T-helper 1 cell treated with Interleukin-12 subunit alpha and Interleukin-12 subunit beta and Interleukin-4 antibody, amounts not matched to agents 30 ng/mL and 1 ng/mL, for 36 hours (primary cell): Measurements from ENCODE around the gene TFAP2A. TPM values are rescaled to one million over a fixed set of nuclear protein-coding genes. Genes with fewer than 3 reads are reported as not detected.

Experiments used
- intact Hi-C: fragments of 100-400 bp; cut with micrococcal nuclease; formaldehyde crosslinking; loops from one replicate; pipeline ENCODE4 v1.15.1; 2024
- total RNA-seq: library from RNA; stranded (reverse); gene quantifications from 2 replicates; pipeline ENCODE4 v1.2.3, GENCODE V29; 2022

Gene TFAP2A
- total RNA-seq, 1 donor from 2014 or later = 0.22 TPM

DNA sequence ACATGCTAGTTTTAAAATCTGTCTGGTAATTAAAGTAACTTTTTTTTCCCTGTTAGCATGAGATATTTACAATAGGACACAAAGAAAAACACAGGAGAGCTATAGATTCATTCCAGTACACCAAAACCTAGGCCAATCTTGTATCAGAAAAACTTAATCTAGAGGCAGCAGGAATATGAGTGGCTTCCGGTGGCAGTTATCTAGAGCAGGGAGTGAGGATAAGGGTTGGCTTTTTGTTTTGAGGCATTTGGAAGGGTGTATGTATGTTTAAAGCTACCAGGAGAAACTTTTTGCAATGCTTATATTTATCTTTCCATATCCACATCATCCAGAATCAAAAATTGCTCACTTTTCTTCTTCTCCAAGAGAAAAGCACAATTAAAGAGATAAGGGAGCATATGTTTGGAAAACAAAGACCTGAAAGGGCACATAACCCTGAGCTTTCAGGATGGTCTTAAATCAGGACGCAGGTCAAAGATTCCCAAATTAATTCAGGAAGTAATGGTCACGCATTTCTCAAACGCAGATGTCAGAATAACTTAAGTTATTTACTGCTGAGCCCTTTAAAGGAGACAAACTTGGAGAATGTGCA lies 13.1 kb downstream of the TFAP2A start:
- intact Hi-C loops = loop anchor here (5.0 kb wide), 2 partner anchors 126 to 1136 kb away; partner anchors contain the start of gene TMEM170B

DNA sequence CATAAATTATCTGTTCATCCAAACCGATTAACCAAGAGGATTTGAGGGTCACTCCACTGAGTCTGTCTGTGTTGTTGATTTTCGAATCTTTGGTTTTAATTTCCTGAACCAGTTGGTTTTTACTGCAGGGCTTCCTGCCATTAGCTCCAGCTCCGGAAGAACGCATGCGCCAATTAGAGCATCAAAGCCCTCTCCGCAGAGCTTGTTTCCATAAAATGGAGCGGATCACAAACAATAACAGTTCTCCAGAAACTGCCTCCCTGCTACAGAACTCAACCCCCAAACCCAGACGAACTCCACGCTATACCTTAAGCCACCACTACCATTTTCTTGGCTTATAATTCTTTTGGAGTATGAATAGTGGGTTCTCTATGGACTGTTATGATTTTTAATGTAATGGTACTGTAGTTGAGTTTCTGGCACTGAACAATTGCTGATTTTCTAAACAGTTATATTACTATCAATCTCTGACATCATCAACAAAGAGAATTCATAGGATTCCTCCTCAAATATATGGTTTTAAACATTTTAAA lies 13.8 kb downstream of the TFAP2A start:
- intact Hi-C loops = loop anchor here (5.0 kb wide), 2 partner anchors 126 to 1136 kb away; partner anchors contain the start of gene TMEM170B

DNA sequence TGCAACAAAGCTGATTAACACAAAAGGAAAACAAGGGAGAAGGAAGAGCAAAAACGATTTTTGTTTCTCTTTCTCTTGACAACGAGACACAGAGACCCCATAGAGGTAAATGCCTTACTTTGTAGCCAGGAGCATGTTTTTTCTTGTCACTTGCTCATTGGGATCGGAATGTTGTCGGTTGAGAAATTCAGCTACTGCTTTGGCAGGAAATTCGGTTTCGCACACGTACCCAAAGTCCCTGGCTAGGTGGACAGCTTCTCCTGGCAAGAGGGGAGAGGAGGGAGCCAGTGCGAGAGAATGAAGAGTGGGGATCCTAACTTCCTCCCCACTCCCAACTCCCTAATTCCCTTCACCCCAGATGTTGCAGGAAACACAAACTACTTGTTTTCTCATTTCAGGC lies 14.5 kb downstream of the TFAP2A start:
- intact Hi-C loops = loop anchor here (5.0 kb wide), 2 partner anchors 127 to 1137 kb away; partner anchors contain the start of gene TMEM170B

DNA sequence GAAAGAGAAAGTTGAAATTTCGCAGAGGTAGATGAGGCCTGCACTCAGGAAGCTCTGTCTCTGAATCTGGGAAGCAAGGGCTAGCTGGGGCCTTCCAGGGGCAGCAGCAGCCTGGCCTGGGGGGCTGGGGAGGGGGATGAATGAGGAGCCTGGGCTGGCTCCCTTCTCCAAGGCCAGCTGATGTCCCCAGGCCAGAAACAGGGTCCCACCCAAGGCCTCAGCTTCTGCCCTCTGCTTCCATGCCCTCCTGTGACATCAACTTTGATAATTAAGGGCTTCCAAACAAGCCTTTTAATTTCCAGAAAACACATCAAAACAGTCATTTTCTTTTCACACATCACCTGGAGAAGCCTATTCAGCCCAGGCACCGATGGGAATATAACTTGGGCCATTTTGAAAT lies 15.4 kb downstream of the TFAP2A start:
- intact Hi-C loops = no loop called here

DNA sequence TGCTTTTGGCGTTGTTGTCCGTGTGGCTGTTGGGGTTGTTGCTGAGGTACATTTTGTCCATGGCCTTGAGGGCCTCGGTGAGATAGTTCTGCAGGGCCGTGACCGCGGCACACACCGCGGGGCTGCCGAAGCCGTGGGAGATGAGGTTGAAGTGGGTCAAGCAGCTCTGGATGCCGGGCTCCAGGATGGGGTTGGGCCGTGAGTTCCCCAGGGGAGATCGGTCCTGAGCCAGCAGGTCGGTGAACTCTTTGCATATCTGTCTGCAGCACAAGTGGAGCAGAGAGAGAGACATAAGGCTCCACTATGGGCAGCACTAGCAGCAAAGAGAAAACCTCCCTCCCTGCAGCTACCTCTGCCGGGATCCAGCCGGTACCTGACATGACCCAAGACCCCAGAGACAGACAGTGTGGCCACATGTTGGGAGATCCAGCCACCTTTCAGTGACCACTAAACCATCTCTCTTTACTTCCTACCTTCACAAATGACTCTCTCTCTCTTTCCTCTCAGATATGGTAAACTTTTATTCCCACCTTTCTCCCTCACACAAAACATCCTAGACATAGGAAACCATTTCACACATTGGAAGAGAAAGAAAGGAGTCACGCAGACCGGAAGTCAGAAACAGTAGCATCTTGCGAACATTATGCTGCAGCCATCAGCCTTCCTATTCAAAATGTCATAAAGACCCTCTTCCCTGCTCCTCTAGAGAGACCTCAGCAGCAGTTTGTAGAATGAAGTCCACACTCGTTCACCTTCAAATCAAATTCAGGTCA lies 16.2 kb downstream of the TFAP2A start:
- intact Hi-C loops = no loop called here

DNA sequence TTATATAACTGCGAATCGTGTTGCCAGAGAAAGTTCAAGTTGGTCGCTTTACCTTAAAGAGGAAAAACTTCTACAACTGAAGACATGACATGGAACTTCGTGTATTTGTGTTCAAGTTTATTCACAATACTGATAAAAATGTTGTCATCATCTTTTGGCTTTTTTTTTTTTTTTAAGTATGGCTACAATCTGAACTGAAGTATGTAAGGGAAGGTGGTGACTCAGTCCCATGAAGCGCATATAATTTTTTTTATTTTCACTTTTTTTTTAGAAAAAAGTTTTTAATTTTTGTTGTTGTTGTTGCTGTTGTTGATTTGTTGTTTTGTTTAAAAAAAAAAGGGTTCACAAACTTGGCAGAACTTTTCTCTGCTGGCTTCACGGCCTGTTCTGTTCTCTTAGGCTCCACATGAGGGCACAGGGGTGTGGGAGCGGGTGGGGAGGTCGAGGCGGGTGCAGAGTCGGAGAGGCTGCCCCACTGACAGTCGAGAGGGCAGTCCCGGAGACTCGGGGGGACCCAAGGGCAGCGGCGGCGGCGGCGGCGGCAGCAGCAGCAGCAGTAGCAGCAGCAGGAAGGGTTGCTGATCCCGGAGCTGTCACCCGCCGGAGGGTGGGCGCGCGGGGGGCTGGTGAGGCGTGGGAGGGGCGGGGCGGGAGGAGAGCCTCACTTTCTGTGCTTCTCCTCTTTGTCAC lies 17.0 kb downstream of the TFAP2A start:
- intact Hi-C loops = no loop called here

DNA sequence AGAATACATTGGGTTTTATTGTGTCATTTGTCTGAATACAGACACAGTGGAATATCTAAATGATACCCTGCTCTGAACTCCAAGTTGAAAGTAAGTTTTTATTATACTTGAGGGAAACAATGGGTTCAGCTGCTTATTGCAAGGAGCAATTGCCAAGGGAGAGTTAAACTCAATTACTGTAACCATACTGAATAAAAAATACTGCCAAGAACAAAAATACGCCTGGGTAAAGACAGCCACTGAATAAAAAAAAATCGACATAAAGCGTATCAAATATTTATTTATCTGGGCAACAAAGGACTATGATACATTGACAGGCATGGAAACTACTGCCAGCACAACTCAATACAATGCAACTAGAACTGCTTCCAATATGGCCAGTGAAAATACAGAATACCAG lies 18.1 kb downstream of the TFAP2A start:
- intact Hi-C loops = no loop called here

DNA sequence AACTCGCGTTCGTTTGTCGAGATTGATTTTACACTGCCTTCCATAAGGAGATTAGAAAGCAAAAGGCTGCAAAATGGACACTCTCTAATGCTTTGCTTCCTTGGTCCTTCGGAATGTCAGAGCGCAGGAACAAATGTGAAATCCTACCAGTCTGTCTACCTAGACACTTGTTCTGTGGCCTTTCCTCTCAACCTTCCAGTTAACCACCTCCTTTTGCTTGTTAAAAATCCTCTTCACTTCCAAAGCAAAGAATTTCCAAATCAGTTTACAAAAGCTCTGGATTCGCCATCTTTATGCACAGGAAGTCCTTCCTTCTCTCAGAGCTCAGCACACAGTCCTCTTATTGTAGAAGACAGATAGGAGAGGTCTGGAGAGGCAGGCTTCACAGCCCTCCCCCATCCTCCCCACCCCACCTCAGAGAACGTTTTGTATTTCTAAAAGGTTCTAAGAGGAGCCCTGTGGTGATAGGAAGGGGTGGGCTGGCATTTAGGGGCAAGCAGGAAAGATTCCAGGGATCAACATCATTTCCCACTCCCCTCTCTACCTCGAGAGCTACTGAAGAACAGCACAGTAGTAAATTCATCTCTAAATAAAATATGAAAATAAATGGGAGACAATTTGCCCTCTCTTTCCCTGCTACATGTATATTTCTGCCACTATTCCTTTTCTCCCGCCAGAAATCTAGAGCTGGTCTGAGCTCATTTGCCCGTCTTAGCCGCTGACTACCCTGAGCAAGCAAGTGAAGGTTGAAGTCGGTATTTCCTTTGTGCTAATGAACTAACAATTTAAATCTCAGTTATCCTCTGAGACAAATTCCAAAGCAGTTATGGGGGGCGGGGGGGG lies 18.9 kb downstream of the TFAP2A start:
- intact Hi-C loops = loop anchor here (2.0 kb wide), 1 partner anchor 15 kb away; no protein-coding TSS in a partner anchor

DNA sequence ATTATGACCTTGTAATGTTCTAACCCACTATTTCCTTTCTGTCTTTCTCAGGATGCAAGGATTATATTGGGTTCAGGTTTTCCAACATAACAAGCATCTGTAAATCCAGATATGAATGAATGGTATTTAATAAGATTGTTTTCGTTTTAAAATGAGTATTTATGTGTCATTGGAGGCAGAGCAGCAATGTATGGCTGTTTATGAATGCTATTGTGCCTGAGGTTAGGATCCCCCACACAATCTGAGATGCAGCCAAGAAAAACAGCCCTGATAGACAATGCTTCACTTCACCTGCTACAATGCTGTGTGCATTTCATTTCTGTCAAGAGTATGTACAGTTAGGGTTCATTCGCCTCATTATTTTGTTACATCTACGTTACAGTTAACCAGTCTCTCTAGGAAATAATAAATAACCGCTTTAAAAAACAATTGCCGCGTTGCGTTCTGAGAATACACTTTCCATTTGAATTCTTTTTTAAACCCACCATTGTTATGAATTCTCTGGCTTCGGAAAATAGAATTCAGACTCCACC lies 19.6 kb downstream of the TFAP2A start:
- intact Hi-C loops = loop anchor here (2.0 kb wide), 1 partner anchor 16 kb away; no protein-coding TSS in a partner anchor

DNA sequence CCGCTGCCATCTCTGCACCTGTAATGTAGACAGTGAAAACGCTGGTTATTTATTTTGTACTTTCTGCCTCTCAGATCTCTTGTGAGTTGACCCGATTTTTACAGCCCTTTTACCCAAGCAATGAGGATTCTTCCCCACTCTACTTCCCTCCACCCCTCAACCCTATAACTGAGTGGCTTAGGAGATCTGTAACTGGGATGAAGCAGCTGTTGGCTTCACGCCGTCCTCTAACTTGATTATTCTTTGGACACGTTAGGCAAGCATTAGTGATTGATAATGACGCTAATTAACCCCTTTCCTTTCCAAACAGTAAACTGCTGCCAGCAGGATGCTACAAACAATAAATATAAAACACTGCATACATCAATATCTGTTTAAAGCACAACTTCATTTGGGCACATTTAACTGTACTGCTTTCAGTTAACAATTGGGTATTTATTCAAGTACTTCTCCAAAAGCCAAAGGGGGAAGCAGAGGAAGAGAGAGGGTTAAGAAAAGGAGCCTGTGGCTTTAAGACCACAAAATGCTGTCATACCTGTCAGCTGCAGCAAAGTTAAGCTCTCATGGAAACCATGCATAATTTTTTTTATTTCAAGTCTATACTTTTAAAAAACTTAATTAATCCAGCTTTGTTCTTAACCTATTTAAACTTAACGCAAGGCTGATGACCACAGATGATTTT lies 21.2 kb downstream of the TFAP2A start:
- intact Hi-C loops = loop anchor here (2.0 to 5.0 kb wide), 2 partner anchors 17 to 494 kb away; partner anchors contain the start of gene SYCP2L

DNA sequence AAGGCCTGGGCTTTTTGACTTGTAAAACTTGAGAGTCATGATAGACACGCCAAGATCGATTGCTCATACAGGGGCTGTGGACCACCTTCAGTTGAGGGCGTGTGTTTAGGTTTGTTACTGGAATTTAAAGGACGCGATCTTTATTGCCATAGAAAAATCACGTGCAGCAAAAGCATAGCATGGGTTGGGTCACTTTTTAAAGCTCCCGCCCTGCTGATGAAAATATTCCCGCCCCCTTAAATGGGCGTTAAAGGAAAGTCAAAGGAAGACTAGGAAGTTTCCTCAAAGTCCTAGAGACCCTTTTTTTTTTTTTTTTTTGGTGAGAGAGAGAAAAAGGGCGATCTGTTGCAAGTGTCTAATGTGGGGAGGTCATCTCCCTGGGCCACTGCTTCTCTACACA lies 23.1 kb downstream of the TFAP2A start:
- intact Hi-C loops = loop anchor here (5.0 kb wide), 1 partner anchor 496 kb away; the partner anchor contains the start of gene SYCP2L

DNA sequence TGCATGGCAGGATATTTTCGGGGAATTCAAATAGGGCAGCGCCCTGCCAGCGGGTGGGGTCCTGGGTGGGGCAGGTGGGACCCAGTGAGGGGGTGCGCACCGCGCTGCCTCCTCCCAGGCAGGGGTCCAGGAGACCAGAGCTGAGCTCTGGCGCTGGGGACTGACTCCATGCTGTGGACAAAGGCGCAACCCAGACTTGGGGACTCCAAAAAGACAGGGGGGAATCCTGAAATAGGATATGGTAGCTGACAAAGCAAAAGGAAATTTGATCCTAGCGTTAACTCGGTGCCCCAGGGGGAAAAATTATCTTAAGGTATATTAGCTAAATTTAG lies 23.6 kb downstream of the TFAP2A start:
- intact Hi-C loops = loop anchor here (5.0 kb wide), 1 partner anchor 496 kb away; the partner anchor contains the start of gene SYCP2L

DNA sequence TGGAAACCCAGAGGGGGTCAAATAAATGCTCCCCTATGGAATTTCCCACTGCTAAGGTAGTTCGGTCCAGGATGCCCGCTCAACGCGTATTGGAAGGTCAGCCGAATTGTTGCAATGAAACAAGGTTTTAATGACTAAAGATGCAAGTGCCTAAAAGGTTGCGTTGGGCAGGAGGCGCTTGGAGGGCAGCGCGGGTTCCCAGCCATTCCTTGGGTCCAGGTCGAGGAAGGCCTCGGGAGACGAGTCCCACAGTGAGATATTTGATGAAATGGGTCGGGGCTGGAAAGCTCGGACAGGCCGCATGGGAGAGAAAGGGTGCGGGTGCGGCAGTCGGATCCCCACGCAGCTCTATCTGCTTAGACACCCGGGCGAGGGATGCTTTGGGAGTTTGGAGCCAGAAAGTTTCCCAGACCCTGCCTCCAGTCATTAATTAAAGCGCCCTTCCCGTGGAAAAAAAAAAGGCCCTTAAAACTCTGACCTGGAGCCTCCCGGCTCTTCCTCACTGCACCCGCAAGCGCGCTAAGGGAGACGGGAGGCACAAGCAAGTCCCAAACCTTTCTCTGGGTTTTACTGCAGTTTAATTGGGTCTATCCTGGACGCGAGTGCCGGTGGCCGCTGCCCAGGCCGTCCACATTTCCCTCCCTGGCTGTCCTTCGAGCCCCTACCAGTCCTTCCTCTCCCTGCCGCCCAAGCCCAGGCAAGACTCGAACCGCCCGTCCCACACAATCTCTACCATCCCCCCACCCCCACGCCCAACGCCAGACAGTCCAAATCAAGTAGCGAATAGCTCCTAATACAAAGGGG lies 24.2 kb downstream of the TFAP2A start:
- intact Hi-C loops = loop anchor here (5.0 kb wide), 1 partner anchor 497 kb away; the partner anchor contains the start of gene SYCP2L

DNA sequence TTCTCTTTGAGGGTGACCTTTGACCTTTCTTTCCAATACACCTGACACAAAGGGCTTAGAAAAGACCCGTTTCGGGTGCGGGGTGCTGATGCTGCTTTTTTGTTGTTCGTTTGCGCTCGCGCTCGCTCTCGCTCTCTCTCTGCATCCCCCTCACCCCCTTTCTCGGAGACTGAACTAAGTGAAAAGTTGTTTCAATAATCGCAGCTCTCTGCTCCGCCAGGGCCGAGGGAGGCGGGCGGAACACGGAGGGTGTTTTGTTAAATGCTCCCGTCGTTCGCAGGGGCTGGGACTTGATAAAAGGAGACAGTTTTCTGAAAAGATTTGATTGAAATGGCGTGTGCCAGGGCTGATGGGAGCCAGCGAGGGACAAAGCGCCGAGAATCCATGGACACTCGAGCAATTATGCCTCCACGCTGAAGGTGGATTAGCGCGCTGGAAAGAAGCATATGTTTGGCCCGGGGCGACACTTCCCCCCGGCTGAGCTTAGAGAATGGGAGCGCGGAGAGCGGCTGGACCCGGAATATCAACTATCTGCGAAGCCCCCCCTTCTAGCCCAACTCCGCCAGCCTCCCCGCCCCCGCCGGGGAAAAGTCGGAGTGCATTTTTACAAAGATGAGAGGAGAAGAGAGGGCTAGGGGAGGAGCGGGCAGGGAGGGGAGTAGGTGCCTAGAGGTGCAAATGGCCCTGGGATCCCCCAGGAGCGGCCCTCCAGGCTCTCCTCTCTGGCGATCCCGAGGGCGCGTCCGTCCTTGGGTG lies 25.0 kb downstream of the TFAP2A start:
- intact Hi-C loops = loop anchor here (5.0 kb wide), 1 partner anchor 497 kb away; the partner anchor contains the start of gene SYCP2L

DNA sequence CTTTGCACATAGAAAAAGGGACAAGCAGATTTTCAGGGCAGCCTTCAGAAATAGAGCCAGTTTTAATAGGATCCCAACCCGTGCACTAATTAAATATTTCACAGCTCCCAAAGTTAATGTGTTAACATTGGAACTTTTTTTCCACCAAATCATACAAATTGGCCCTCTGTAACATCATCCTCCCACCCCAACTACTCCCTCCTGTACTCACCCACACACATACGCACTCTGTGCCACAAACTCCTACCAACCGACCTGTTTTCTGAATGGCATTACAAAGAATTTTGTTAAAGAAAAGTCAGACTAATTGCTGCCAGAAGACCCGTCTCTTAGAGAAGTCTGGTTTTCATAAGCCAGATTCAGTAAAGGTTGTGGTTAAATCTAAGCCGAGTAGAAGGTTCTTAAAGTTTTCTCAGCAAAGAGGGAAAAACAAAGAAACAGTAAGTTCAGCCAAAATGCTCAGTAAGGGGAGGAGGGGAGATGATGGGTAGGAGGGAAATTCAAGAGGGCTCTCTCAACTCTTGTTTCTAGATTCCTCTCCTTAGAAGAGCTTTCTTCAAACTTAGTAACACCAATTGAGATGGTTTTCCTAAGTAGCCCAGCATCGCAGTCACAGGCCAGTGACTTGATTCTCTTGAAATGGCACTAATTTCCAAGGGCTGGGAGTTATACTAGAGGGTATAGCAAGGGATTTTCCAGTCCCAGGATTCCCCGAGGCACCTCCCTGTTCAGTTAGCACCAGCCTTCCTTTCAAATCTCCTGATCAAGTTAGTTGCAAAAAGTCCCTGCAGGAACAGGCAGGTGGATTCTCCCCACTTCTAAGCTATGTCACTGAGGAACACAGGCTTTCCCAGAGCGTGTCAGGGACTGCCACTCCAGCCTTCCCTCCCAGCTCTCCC lies 27.9 kb downstream of the TFAP2A start:
- intact Hi-C loops = no loop called here

DNA sequence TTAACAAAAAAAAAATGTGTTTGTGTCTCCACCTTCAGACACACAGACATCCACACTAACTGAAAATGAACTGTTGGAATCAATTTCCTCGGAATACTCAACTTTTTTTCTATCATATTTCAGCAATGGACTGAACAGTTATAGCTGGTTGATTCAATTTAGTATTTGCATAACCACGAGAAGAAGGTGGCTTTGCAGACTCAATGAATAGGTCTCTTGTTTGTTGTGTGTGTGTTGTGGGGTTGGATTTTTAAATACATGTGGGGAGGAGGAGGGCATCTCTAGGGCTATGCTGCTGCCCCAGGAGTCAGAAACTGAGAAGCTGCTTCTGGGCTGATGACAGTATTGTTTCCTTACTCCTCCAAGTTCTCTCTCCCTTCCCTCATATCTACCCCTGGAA lies 28.7 kb downstream of the TFAP2A start:
- intact Hi-C loops = no loop called here

DNA sequence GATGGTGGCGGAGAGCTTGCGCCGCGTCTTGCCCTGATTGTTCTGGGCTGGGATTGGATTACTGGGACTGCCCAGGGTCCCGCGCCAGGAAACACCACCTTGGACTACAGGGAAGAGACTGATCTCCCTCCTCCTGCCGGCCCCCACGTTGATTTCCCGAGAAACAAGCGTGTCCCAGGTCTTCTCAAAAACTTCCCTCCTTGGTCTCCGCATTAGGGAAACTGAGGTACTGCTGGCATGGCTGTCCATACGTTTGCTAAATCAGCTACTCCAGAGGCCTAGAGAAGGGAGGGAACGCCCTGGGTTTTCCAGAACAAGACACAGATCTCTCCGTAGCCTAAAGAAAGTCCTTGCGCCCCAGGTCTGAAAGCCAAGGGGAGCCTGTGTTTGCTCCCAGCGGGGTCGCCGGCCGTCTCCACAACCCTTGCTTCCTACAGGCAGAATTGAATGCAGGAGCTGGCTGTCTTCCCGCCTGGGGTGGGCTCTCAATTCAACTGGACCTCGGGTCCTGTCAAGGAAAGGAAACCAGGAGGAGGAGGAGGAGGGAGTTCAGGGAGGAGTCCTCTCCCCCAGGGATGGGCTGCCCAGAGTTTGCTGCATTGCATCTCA lies 29.2 kb downstream of the TFAP2A start:
- intact Hi-C loops = loop anchor here (2.0 kb wide), 1 partner anchor 25 kb away; no protein-coding TSS in a partner anchor
